Ovary (tissue), 3 donors: ENCODE results near the gene CYP46A1.

Source experiments
- CTCF ChIP-seq, 3 donors: fragments of 450-650 bp in 2 of 3; fragments of 200-600 bp in 1 of 3; IDR thresholded peaks; one replicate each; pipeline versions ENCODE4 v1.5.1 to v1.8.0; 2016 to 2022; ENCODE audit warnings: antibody characterized with exemption in 3 of 3, mild to moderate bottlenecking in 1 of 3
- POLR2A ChIP-seq: fragments of 450-650 bp; IDR thresholded peaks from one replicate; pipeline ENCODE4 v1.6.1; 2017; ENCODE audit warnings: antibody characterized with exemption, mild to moderate bottlenecking, moderate library complexity
- donor health status: DM: no; HTN: no; CAD: no.

GRCh38 chr14:99674776-99675381 lies 9.2 kb upstream of the CYP46A1 start:
- no peak for TF ChIP-seq CTCF (IDR thresholded peaks at IDR 0.05)
- TF ChIP-seq POLR2A = no peak
